Lower leg skin (tissue), 4 donors: ENCODE data around the gene MAP2. TPM values are rescaled to one million over a fixed set of nuclear protein-coding genes. Genes with fewer than 3 reads are reported as not detected.

ENCODE experiments used
- DNase-seq, 2 donors: peaks; one replicate each; pipeline ENCODE4 v3.0.0-alpha.2; 2019; ENCODE audit warnings: low spot score in 2 of 2
- H3K4me3 ChIP-seq: fragments of 200-600 bp; sonication (generic); 2 replicates; pipeline ENCODE4 v1.5.1; 2017; ENCODE audit warnings: mild to moderate bottlenecking, low read depth; ENCODE audit not compliant: poor library complexity, severe bottlenecking
- CTCF ChIP-seq, 3 donors: fragments of 450-650 bp; IDR thresholded peaks; one replicate each; pipeline ENCODE4 v1.5.1; 2016; ENCODE audit warnings: antibody characterized with exemption in 3 of 3, mild to moderate bottlenecking in 3 of 3, moderate library complexity in 2 of 3
- POLR2A ChIP-seq, 2 donors: fragments of 450-650 bp; IDR thresholded peaks; one replicate each; pipeline ENCODE4 v1.6.1; 2016 to 2017; ENCODE audit warnings: antibody characterized with exemption in 2 of 2, mild to moderate bottlenecking in 1 of 2, moderate library complexity in 1 of 2
- WGBS, 2 donors: methylation state at CpG; one replicate each; pipeline ENCODE4 v1.1.5; 2018; 5-methylcytosine and 5-hydroxymethylcytosine counted together
- intact Hi-C: fragments of 100-400 bp; cut with DNase I; formaldehyde crosslinking; loops from one replicate; pipeline ENCODE4 v1.15.0; 2023; ENCODE audit warnings: low total_unique reads
- total RNA-seq, 4 donors: library from RNA; depleted of rRNA; stranded (reverse); fragments of >200 nt; gene quantifications; one replicate each; pipeline ENCODE4 v1.1.0, GENCODE V29; 2016

The MAP2 gene
- total RNA-seq, 4 donors from 2014 or later, result 35.1 to 47.8 (median 40.9) TPM

- H3K4me3 ChIP-seq, result no peak overlapping the region
- DNase-seq, result no peak
- WGBS, 2 donors, result 53 to 60% methylated on average over 2 of the region's 2 CpGs
- TF ChIP-seq CTCF (IDR thresholded peaks at IDR 0.05), result no peak
- TF ChIP-seq POLR2A (IDR thresholded peaks at IDR 0.05), result no peak
- intact Hi-C loops, result no loop called here
Measured at GRCh38 chr2:209761566-209761965, 337.7 kb downstream of the MAP2 start.

- intact Hi-C loops, result no loop called here
- no peak for TF ChIP-seq POLR2A (IDR thresholded peaks at IDR 0.05)
- no peak for TF ChIP-seq CTCF (IDR thresholded peaks at IDR 0.05)
- no peak for DNase-seq
- H3K4me3 ChIP-seq, result no peak overlapping the region
Measured at GRCh38 chr2:209762563-209762962, 338.7 kb downstream of the MAP2 start.

GRCh38 chr2:209763106-209763505 lies 339.3 kb downstream of the MAP2 start:
- no peak for TF ChIP-seq CTCF (IDR thresholded peaks at IDR 0.05)
- TF ChIP-seq POLR2A (IDR thresholded peaks at IDR 0.05), result no peak
- WGBS, 2 donors, result 58 to 62% methylated on average over 3 of the region's 3 CpGs
- DNase-seq, result no peak
- no peak overlapping the region for H3K4me3 ChIP-seq
- intact Hi-C loops, result no loop called here

- intact Hi-C loops, result no loop called here
- H3K4me3 ChIP-seq, result no peak overlapping the region
- WGBS, 2 donors, result 77 to 88% methylated on average over 1 of the region's 1 CpG
- TF ChIP-seq POLR2A (IDR thresholded peaks at IDR 0.05) (no peak), CTCF (IDR thresholded peaks at IDR 0.05) (no peak)
- DNase-seq, result no peak
Measured at GRCh38 chr2:209766613-209767012, 342.8 kb downstream of the MAP2 start.

- TF ChIP-seq POLR2A (IDR thresholded peaks at IDR 0.05), result no peak
- TF ChIP-seq CTCF (IDR thresholded peaks at IDR 0.05), result no peak
- WGBS, 2 donors, result 56 to 70% methylated on average over 2 of the region's 2 CpGs
- intact Hi-C loops, result no loop called here
Measured at GRCh38 chr2:209767316-209767715, 343.5 kb downstream of the MAP2 start.

GRCh38 chr2:209768557-209768956 lies 344.7 kb downstream of the MAP2 start:
- H3K4me3 ChIP-seq, result no peak overlapping the region
- no peak for DNase-seq
- TF ChIP-seq POLR2A (IDR thresholded peaks at IDR 0.05) (no peak), CTCF (IDR thresholded peaks at IDR 0.05) (no peak)
- intact Hi-C loops, result no loop called here

More at GRCh38 chr2:209767316-209767715, 343.5 kb downstream of the MAP2 start:
- no peak for DNase-seq
- H3K4me3 ChIP-seq, result no peak overlapping the region
